Neural cell (in vitro differentiated cells): Measurements from ENCODE around the gene ASB6.

ENCODE experiments used
- CTCF ChIP-seq: fragments of 450-650 bp; IDR thresholded peaks from 2 replicates; pipeline ENCODE4 v1.5.1; 2014; ENCODE audit warnings: antibody characterized with exemption, mild to moderate bottlenecking, moderate library complexity; ENCODE audit not compliant: poor library complexity, severe bottlenecking
- EP300 ChIP-seq: fragments of 450-650 bp; conservative IDR thresholded peaks from 2 replicates; pipeline ENCODE4 v1.6.1; 2014; ENCODE audit warnings: antibody characterized with exemption, mild to moderate bottlenecking, moderate library complexity; ENCODE audit not compliant: poor library complexity, severe bottlenecking
- EZH2 ChIP-seq: fragments of 200-600, 300-800 bp; shearing (Covaris generic), sonication (generic); IDR thresholded peaks from 2 replicates; pipeline ENCODE4 v1.6.1; 2014; ENCODE audit warnings: antibody characterized with exemption, low read length, borderline replicate concordance, mild to moderate bottlenecking; ENCODE audit not compliant: insufficient read depth, poor library complexity, severe bottlenecking
- MXI1 ChIP-seq: fragments of 450-650 bp; conservative IDR thresholded peaks from 2 replicates; pipeline ENCODE4 v1.6.1; 2014; ENCODE audit warnings: antibody characterized with exemption, mild to moderate bottlenecking; ENCODE audit not compliant: poor library complexity, severe bottlenecking
- POLR2AphosphoS5 ChIP-seq: IDR thresholded peaks from 2 replicates; pipeline ENCODE4 v1.6.1; 2012
- RAD21 ChIP-seq: fragments of 450-650 bp; conservative IDR thresholded peaks from 2 replicates; pipeline ENCODE4 v1.6.1; 2014; ENCODE audit warnings: antibody characterized with exemption, mild to moderate bottlenecking, moderate library complexity

- TF ChIP-seq EP300, result no peak
- no peak for TF ChIP-seq CTCF
- TF ChIP-seq EZH2, result no peak
- no peak for TF ChIP-seq MXI1
- TF ChIP-seq RAD21, result no peak
- no peak for TF ChIP-seq POLR2AphosphoS5
Observed at GRCh38 chr9:129653823-129654553, 12.0 kb upstream of the ASB6 start.
